ENCODE results near the gene BCL2L2. TPM values are rescaled to one million over a fixed set of nuclear protein-coding genes. Genes with fewer than 3 reads are reported as not detected.

BCL2L2 gene
- polyA plus RNA-seq, 1 donor (not counting 4 experiments of a cell fraction or from before 2014, with no cell fraction given): 33.9 TPM

- TF ChIP-seq EZH2 (IDR thresholded peaks at IDR 0.05; ENCODE audit: low read length): no peak
- no peak for TF ChIP-seq CTCF (optimal IDR thresholded peaks at IDR 0.05 in 1 of 3, IDR thresholded peaks at IDR 0.05 in 1 of 3, conservative IDR thresholded peaks at IDR 0.05 in 1 of 3; ENCODE audit: extremely low read depth in 1 of 3, insufficient read depth in 2 of 3, low read length in 3 of 3)
- no peak for FAIRE-seq
Measured at GRCh38 chr14:23348297-23348655, 41.6 kb downstream of the BCL2L2 start.

GRCh38 chr14:23349156-23349845 is 42.7 kb downstream of the BCL2L2 start:
- dilution Hi-C loops (cut with MboI; ENCODE audit: extremely low pct_ligation_motif_present, low sequenced_read_pairs): no loop called here
- DNase-seq (ENCODE audit: low read depth, low spot score) (no peak), FAIRE-seq (no peak)
- Histone ChIP-seq H2AFZ (ENCODE audit: control insufficient read depth, low read length) (no peak overlapping the region), H3K9ac (ENCODE audit: control insufficient read depth, extremely low read depth, insufficient read depth, low read length) (no peak overlapping the region), H3K79me2 (ENCODE audit: control insufficient read depth, insufficient read depth, low read length) (no peaks in the 10 kb centered on the region), H3K9me3 (ENCODE audit: control insufficient read depth, low read depth, low read length) (no peaks in the 10 kb centered on the region), H4K20me1 (ENCODE audit: control insufficient read depth, extremely low read depth, insufficient read depth, low read length) (no peaks in the 10 kb centered on the region), H3K36me3 (ENCODE audit: control insufficient read depth in 2 of 2, extremely low read depth in 1 of 2, insufficient read depth in 2 of 2, low read length in 2 of 2) (no peaks in the 10 kb centered on the region), H3K4me2 (ENCODE audit: control insufficient read depth, extremely low read depth, insufficient read depth, low read depth, low read length) (no peak overlapping the region), H3K27me3 (ENCODE audit: control insufficient read depth, extremely low read depth, insufficient read depth, low read length) (peaks cover 22% of the 10 kb centered on the region), H3K9me1 (ENCODE audit: control insufficient read depth, extremely low read depth, insufficient read depth, low read length) (no peaks in the 10 kb centered on the region), H3K27ac (ENCODE audit: control insufficient read depth, insufficient read depth, low read length) (no peak overlapping the region), H3K4me1 (ENCODE audit: control insufficient read depth, extremely low read depth, insufficient read depth, low read length) (peaks cover 3% of the 10 kb centered on the region), H3K4me3 (ENCODE audit: control insufficient read depth in 2 of 3, extremely low read depth in 1 of 3, insufficient read depth in 2 of 3, low read depth in 1 of 3, low read length in 3 of 3) (no peak overlapping the region)
- no peak for TF ChIP-seq EZH2 (IDR thresholded peaks at IDR 0.05; ENCODE audit: low read length)
- TF ChIP-seq CTCF (optimal IDR thresholded peaks at IDR 0.05 in 1 of 3, IDR thresholded peaks at IDR 0.05 in 1 of 3, conservative IDR thresholded peaks at IDR 0.05 in 1 of 3; ENCODE audit: extremely low read depth in 1 of 3, insufficient read depth in 2 of 3, low read length in 3 of 3): no peak

More at GRCh38 chr14:23348297-23348655, 41.6 kb downstream of the BCL2L2 start:
- Histone ChIP-seq H2AFZ (ENCODE audit: control insufficient read depth, low read length) (no peak overlapping the region), H4K20me1 (ENCODE audit: control insufficient read depth, extremely low read depth, insufficient read depth, low read length) (no peaks in the 10 kb centered on the region), H3K4me2 (ENCODE audit: control insufficient read depth, extremely low read depth, insufficient read depth, low read depth, low read length) (no peak overlapping the region), H3K9me1 (ENCODE audit: control insufficient read depth, extremely low read depth, insufficient read depth, low read length) (no peaks in the 10 kb centered on the region), H3K27me3 (ENCODE audit: control insufficient read depth, extremely low read depth, insufficient read depth, low read length) (peaks cover 18% of the 10 kb centered on the region), H3K27ac (ENCODE audit: control insufficient read depth, insufficient read depth, low read length) (no peak overlapping the region), H3K4me3 (ENCODE audit: control insufficient read depth in 2 of 3, extremely low read depth in 1 of 3, insufficient read depth in 2 of 3, low read depth in 1 of 3, low read length in 3 of 3) (no peak overlapping the region), H3K79me2 (ENCODE audit: control insufficient read depth, insufficient read depth, low read length) (no peaks in the 10 kb centered on the region), H3K4me1 (ENCODE audit: control insufficient read depth, extremely low read depth, insufficient read depth, low read length) (peaks cover 3% of the 10 kb centered on the region), H3K36me3 (ENCODE audit: control insufficient read depth in 2 of 2, extremely low read depth in 1 of 2, insufficient read depth in 2 of 2, low read length in 2 of 2) (no peaks in the 10 kb centered on the region), H3K9ac (ENCODE audit: control insufficient read depth, extremely low read depth, insufficient read depth, low read length) (no peak overlapping the region), H3K9me3 (ENCODE audit: control insufficient read depth, low read depth, low read length) (no peaks in the 10 kb centered on the region)
- no peak for DNase-seq (ENCODE audit: low read depth, low spot score)
- dilution Hi-C loops (cut with MboI; ENCODE audit: extremely low pct_ligation_motif_present, low sequenced_read_pairs): no loop called here

Data from keratinocyte (primary cell).